Mucosa of rectum (tissue), 2 donors: Measurements from ENCODE around the gene SEPHS1.
A peak's percentile ranks its signal among the peaks of the same experiment; 100 is the strongest.

Experiments used
- H3K27ac ChIP-seq, 2 donors: one replicate each; pipeline ENCODE4 v1.7.0; 2013; ENCODE audit warnings: inconsistent platforms in 2 of 2, low read depth in 2 of 2, low read length in 2 of 2
- H3K27me3 ChIP-seq, 2 donors: one replicate each; pipeline ENCODE4 v1.7.0; 2013; ENCODE audit warnings: low read length in 2 of 2; ENCODE audit not compliant: control insufficient read depth in 2 of 2, insufficient read depth in 2 of 2
- H3K36me3 ChIP-seq, 2 donors: one replicate each; pipeline ENCODE4 v1.7.0; 2013; ENCODE audit warnings: low read length in 2 of 2; ENCODE audit not compliant: control insufficient read depth in 2 of 2, insufficient read depth in 2 of 2
- H3K4me1 ChIP-seq, 2 donors: one replicate each; pipeline ENCODE4 v1.7.0; 2013; ENCODE audit warnings: low read length in 2 of 2, mild to moderate bottlenecking in 1 of 2; ENCODE audit not compliant: control insufficient read depth in 2 of 2, insufficient read depth in 2 of 2
- H3K4me3 ChIP-seq, 2 donors: one replicate each; pipeline ENCODE4 v1.7.0; 2013; ENCODE audit warnings: low read length in 2 of 2
- H3K9ac ChIP-seq, 2 donors: one replicate each; pipeline ENCODE4 v1.7.0; 2013; ENCODE audit warnings: low read length in 2 of 2, low read depth in 1 of 2, mild to moderate bottlenecking in 1 of 2
- H3K9me3 ChIP-seq, 2 donors: one replicate each; pipeline ENCODE4 v1.7.0; 2013; ENCODE audit warnings: low read length in 2 of 2; ENCODE audit not compliant: control insufficient read depth in 2 of 2
- donor health status: healthy.
- donor health status: Normal muscosa, but diverticular disease.

Gene SEPHS1

DNA sequence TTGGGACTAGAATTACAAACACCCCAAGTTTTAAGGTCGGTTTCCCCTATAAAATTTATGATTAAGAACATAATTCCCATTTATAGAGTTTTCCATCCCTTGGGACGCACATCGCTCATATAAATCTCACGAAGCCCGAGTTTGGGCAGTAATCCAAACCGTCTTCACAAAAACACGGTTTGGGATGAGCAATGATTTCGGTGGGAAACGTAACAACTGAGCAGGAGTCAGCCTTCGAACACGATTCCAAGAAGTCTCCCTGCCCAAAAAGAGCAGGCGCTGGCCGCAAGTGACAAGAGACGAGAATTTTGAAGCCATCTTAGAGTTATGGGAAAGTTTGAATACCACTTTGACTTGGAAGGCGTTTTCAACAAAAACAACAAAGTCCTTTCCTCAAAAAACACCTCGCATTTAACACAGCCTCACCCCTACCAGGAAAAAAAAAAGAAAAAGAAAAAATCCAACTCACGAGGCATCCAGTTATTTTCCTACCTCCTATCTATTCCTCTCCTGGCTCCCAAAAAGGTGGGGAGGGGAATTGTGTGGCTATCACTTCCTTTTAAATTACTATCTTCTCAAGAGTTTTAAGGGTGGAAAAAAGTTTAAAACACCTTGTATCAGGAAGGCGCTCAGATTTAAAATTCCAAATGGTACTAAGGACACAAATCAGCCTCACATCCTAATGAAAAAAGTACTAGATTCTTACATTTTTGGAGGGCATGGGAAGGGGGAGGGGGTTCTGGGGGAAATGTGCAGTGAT lies 1.6 kb downstream of the SEPHS1 start:
- Histone ChIP-seq H3K9ac (peak overlapping the region; percentile 72 to 87), H3K27me3 (peaks cover 0 to under 1% of the 10 kb centered on the region in 2 donors), H3K36me3 (no peaks in the 10 kb centered on the region), H3K4me1 (peaks cover 16 to 22% of the 10 kb centered on the region in 2 donors), H3K4me3 (peak overlapping the region; percentile 77 to 80), H3K9me3 (no peaks in the 10 kb centered on the region), H3K27ac (peak overlapping the region; percentile 88)

DNA sequence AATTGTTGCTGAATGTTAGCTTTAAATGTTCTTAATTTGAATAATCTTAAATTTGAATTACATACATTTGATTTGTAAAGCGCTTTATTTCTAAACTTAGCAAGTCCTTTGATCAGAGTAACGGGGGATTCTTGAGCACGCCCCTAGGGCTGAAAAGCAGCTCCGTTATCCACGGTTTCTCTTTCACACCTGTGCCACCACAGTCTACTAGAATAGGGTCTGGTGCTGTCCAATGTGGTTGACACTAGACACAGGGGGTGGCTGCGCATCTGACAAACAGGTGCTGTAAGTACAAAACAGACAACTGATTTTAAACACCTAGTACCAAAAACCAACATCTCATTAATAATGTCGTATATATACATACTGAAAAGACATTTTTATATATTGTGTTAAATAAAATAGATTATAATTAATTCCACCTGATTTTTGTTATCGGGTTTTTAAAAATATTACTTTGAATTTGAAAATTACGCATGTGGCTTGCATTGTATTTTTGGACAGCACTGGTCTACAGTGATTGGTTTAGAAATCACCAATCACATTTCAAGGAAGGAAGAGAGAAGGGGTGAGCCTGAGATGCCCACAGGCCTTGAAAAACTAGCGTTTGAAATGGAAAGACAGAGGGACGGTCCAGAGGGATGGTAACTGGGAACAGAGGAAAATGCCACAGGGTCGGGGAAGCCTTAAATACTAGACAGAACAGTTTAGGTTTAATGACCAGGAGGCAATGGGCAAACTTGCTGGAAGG lies 7.3 kb downstream of the SEPHS1 start:
- no peak overlapping the region for H3K9ac ChIP-seq

DNA sequence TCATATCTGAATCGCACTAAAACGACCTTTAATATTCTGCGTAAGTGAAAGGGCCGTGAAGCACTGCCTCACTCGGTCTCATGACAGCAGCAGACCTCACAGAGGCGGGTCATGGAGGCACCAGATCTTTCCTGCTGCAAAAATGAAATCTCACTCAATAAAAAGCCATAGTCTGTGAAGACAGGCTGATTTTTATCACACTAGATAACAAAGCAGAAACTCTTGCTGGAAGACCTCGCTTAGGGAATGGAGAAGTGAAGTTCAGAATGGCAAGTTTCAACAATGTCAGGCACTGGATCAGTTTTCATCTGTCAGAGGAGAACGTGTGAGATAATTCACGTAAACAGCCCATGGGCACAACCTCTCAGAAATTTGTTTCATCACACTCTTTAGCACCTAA lies 8.0 kb downstream of the SEPHS1 start:
- no peaks in the 10 kb centered on the region for H3K27me3 ChIP-seq
- H3K36me3 ChIP-seq: peaks cover 4 to 9% of the 10 kb centered on the region in 2 donors
- H3K9me3 ChIP-seq: no peaks in the 10 kb centered on the region
- H3K4me1 ChIP-seq: peaks cover 11 to 12% of the 10 kb centered on the region in 2 donors
- H3K27ac ChIP-seq: peak overlapping the region in 1 of 2 donors; percentile 20
- no peak overlapping the region for H3K4me3 ChIP-seq
- no peak overlapping the region for H3K9ac ChIP-seq

More for the DNA sequence above, 7.3 kb downstream of the SEPHS1 start:
- Histone ChIP-seq H3K4me1 (peaks cover 13 to 14% of the 10 kb centered on the region in 2 donors), H3K36me3 (peaks cover 4 to 9% of the 10 kb centered on the region in 2 donors), H3K9me3 (no peaks in the 10 kb centered on the region), H3K4me3 (no peak overlapping the region), H3K27ac (no peak overlapping the region), H3K27me3 (no peaks in the 10 kb centered on the region)

DNA sequence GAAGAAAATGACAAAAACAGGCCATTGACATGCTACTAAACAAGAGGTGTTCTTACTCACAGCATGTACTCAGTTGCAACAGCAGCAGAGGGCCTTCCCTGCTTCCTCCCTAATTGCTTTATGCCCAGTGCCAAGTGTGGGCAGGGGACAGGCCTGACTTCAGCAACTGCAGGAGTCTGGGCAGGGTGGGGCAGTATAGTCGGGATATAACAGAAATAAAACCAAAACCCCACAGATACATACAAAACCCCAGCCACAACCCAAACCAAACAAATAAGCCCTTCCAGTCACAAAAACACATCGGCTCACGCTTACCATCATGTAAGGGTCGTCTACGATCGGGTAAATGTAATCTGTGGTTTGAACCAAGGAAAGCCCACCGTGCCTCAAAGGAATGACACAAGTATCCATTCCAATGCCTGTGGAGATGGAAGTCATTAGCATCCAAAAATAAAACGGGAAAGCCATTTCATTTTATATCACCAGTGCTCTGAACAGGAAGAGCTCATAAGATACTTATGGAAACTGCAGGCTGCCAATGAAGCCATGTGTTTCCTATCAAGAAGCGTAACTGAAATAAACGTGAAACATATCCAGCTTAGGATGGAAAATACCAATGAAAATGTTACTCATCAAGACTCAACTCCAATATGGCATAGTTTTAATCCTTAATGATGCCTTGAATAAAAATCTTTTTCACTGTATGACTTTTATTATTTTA lies 9.5 kb downstream of the SEPHS1 start:
- Histone ChIP-seq H3K36me3 (peaks cover 7 to 19% of the 10 kb centered on the region in 2 donors), H3K27ac (peak overlapping the region; percentile 30 to 67), H3K4me1 (peaks cover 10 to 11% of the 10 kb centered on the region in 2 donors), H3K9ac (no peak overlapping the region), H3K4me3 (peak overlapping the region in 1 of 2 donors; percentile 23), H3K27me3 (no peaks in the 10 kb centered on the region), H3K9me3 (no peaks in the 10 kb centered on the region)

DNA sequence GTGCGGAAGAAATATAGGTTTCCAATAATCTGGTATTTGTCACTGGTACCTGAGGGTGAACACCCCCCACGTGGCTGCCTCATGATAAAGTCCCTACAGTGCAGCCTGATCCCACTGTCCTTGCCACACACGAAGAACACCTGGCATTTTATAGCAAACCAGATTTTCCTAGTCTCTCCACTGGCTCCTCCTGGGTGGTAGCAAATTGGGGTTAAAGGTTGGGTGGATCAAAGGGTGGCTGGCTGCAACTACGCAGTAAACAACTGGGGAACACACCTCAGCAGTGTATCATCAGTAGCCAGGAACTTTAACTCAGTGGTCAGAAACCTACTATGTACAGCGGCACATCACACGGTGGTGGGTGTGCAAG lies 10.3 kb downstream of the SEPHS1 start:
- H3K36me3 ChIP-seq: peaks cover 7 to 19% of the 10 kb centered on the region in 2 donors
- peak overlapping the region in 1 of 2 donors; percentile 23 for H3K4me3 ChIP-seq
- H3K4me1 ChIP-seq: peaks cover 10 to 11% of the 10 kb centered on the region in 2 donors
- H3K9ac ChIP-seq: no peak overlapping the region
- H3K27ac ChIP-seq: peak overlapping the region; percentile 52 to 67
- H3K27me3 ChIP-seq: no peaks in the 10 kb centered on the region
- H3K9me3 ChIP-seq: no peaks in the 10 kb centered on the region

DNA sequence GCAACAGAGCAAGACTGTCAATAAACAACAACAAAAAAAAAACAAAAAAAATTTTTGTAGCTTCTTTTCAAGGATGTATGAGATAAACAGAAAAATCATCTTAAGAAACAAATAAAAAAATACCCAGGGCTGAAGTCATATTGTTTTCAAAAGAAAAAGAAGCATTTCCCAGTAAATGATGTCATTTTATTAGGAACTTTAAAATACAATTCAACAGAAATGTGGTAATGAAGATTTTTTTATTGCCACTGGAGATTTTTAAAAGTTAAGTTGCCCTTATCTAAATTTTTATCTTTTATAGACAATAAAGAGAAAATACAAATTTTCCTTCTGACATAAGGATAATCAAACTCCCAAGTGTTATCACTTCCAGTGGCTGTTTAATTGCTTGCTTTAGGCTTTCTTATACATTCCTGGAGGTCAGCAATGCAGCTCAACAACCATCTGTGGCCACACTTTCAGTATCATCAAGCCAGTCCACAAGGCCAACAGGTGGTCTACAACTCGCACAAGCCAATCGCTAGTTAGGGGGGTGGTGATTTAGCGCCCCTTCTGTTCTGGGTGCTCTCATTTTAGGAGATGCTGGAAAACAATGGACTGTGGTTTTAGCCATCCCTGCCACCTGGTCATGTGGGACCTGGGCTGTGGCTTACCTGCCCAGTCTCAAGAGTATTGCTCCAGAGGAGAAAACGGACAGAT lies 10.8 kb downstream of the SEPHS1 start:
- peak overlapping the region; percentile 49 to 52 for H3K27ac ChIP-seq
- H3K27me3 ChIP-seq: no peaks in the 10 kb centered on the region
- no peaks in the 10 kb centered on the region for H3K9me3 ChIP-seq
- H3K36me3 ChIP-seq: peaks cover 8 to 20% of the 10 kb centered on the region in 2 donors
- peak overlapping the region in 1 of 2 donors; percentile 14 for H3K4me3 ChIP-seq
- H3K4me1 ChIP-seq: peaks cover 10 to 11% of the 10 kb centered on the region in 2 donors
- no peak overlapping the region for H3K9ac ChIP-seq

DNA sequence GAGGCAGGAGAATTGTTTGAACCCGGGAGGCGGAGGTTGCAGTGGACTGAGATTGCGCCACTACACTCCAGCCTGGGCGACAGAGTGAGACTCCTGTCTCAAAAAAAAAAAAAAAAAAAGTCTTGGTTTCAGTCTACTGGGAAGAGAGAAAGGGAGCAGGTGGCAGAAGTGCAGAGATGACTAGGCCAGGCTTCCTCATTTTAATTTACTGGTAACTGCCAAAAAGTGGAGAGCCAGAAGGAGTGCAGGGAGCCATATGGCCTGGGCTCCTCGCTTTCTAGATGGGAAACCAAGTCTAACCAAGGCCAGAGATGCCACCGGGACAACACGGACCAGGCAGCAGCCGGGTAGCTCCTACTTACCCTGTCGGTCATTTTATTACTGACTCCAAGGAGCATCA lies 12.2 kb downstream of the SEPHS1 start:
- H3K4me1 ChIP-seq: peaks cover 10 to 11% of the 10 kb centered on the region in 2 donors
- H3K9me3 ChIP-seq: no peaks in the 10 kb centered on the region
- no peaks in the 10 kb centered on the region for H3K27me3 ChIP-seq
- H3K27ac ChIP-seq: no peak overlapping the region
- no peak overlapping the region for H3K9ac ChIP-seq
- no peak overlapping the region for H3K4me3 ChIP-seq
- peaks cover 15 to 30% of the 10 kb centered on the region in 2 donors for H3K36me3 ChIP-seq

DNA sequence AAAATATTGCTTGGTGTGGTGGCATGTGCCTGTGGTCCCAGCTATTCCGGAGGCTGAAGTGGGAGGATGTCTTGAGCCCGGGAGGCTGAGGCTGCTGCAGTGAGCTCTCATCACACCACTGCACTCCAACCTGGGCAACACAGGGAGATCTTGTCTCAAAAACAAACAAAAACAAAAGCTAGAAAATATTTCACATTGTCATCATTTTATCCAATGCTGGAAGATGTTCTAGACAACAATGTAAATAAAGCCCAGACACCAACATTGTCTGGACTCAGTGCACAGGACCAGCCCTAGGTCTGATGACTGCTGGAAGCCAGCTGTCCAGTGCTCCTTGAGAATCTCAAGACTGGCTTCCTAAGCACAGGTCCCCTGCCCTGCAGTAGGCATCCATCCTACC lies 13.5 kb downstream of the SEPHS1 start:
- Histone ChIP-seq H3K9me3 (no peaks in the 10 kb centered on the region), H3K9ac (no peak overlapping the region), H3K4me1 (peaks cover 10 to 11% of the 10 kb centered on the region in 2 donors), H3K27ac (no peak overlapping the region), H3K27me3 (no peaks in the 10 kb centered on the region), H3K36me3 (peaks cover 25 to 38% of the 10 kb centered on the region in 2 donors), H3K4me3 (no peak overlapping the region)

DNA sequence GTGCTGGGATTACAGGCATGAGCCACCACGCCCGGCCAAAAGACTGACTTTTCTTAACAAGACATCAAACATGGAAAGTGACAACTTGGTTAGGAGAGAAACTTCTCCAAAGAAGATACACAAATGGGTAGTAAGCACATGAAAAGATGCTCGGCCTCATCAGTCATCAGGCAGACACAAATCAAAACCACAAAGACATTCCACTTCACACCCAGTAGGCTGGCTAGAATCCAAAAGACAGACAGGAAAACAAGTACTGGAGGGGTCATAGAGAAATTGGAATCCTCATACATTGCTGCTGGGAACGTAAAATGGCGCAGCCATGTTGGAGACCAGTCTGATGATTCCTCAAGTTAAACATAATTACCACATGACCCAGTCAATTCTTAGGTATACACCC lies 16.4 kb downstream of the SEPHS1 start:
- H3K4me1 ChIP-seq: no peaks in the 10 kb centered on the region
- no peak overlapping the region for H3K4me3 ChIP-seq
- no peak overlapping the region for H3K9ac ChIP-seq
- H3K27ac ChIP-seq: no peak overlapping the region
- H3K36me3 ChIP-seq: peaks cover 43 to 59% of the 10 kb centered on the region in 2 donors
- H3K9me3 ChIP-seq: no peaks in the 10 kb centered on the region
- no peaks in the 10 kb centered on the region for H3K27me3 ChIP-seq
